GM21619 (cell line): Measurements from ENCODE around the gene FAM234A.
"Not testable (repeated sequence)": the region's sequence is repeated elsewhere in the genome, so short reads cannot be mapped to it uniquely, and the experiment has no call there.

Experiments used
- ATAC-seq: cut with Tn5 transposase; IDR thresholded peaks from one replicate; pipeline ENCODE4 v1.9.1; 2021; ENCODE audit not compliant: unreplicated experiment

The FAM234A gene

DNA sequence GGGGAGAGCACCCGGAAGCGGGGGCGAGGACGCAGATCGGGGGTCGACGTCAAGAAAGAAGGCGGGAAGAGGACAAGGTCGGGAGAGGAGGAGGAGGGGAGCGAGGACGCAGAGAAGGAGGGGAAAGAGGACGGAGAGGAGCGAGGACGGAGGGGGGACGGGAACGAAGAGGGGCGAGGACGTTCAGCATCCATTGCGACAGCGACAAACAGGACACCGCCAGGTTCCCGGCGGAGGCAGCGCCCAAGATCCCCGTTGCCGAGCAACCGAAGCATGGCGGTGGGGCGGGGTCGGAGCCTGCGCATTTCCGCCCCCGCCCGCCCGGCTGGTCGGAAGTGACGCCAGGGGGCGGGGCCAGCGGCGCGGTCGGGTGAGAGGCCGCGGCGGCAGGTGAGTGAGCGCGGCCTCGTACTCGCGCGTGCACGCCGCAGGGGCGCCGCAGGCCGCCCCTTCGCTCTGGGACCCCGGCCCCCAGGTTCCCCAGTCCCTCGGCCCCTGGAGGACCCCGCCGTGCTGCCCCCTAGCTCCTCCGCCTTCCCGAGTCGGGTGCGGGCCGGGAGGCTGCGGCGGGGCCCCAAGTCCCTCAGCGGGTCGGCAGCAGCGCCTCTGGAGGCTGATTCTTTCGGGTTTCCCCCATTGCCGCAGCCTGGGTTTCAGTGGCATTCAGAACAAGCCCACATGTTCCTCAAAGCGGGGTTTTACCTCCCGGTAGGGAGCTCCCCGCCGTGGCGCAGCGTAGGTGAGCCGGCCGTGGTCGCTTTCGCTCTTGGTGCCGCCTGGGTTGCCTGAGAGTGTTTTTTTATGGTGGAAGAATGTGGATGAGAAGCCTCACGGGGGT is at the start of gene FAM234A:
FAM234A (plus strand) TSS at position 354 of the 838 bp plus-strand sequence. CDS start 19,593 bp downstream, outside the sequence.
- ATAC-seq: peak; percentile 86

DNA sequence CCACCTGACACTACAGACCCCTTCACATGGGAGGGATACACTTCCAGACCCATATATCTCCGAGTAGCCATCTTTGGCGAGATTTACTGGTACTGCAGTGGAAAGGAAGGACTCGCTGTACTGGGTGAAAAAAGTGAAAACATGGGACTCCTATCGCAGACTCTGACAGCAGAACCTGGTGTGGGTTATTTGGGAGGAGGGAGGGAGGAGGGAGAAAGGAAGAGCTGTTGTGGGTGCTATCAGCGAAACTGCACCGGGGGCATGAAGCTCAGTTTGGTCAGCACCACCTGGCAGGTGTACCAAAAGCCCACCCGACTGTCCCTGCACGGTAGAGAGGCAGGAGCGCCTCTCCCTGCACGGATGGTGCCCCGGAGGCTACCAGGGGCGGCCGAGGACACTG is 49.4 kb upstream of the FAM234A start:
- ATAC-seq: no peak

GRCh38 chr16:185691-186090 is 48.9 kb upstream of the FAM234A start:
- no peak for ATAC-seq

DNA sequence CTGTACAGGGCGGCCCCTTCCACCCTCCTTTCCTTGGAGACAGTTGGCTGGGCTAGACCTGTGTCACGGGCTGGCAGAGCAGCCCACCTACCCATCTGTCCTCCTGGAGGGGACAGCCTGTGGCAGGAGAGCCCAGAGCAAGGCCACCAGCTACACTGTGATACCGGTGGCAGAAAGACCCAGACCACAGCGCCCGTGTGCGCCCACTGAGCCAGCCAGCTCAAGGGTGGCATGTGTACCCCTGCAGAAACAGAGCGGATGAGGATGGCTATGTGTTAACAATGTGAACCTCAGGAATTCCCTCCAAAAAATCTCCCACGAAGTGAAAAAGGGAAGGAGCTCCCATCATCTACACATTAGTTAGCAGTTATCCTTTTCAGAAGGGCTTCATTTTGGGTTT is 47.3 kb upstream of the FAM234A start:
- ATAC-seq: no peak

DNA sequence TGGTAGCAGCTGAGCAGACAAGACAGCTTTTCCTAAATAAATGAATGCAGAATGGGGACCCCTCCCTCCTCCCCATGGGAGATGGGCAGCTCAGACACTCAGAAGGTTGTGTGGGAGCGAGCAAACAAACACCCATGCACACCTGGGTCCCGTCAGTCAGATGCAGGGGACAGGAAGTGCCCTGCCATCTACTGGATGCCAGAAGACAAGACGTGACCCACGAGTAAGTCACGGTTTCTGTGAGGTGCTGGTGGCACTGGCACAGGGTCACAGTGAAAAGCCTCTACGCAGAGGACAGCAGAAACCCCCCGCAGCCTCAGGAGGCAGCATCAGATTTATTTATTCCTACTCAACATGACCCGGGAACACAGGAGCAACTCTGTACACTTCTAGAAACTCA is 45.9 kb upstream of the FAM234A start:
- no peak for ATAC-seq

DNA sequence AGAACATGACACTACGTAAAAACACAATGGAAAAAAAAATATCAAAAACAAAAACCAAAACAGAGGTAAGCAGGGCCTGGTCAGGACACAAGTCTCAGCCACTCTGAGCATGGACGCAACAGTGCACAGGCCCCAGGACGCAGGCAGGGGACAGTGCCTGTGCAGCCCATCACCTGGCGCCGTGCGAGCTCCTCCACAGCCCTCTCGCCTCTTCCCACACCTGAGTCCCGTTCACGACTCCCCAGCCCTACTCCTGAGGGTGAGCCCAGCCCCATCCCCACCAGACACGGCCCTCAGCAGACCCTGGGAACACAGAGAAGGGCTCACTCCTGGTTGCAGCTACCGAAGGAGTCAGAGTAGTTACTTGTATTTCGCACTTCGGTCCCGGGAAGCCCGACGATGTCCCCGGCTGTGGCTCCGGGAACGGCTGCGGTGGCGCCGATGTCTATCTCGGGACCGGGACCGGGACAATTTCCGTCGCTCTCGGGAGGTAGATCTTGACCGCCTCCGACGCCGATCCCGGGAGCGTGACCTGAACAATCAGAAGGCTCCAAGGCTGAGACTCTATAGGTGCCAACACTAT is 44.9 kb upstream of the FAM234A start:
- no peak for ATAC-seq

GRCh38 chr16:191831-192230 is 42.8 kb upstream of the FAM234A start:
- no peak for ATAC-seq

GRCh38 chr16:192686-193085 is 41.9 kb upstream of the FAM234A start:
- ATAC-seq: no peak

DNA sequence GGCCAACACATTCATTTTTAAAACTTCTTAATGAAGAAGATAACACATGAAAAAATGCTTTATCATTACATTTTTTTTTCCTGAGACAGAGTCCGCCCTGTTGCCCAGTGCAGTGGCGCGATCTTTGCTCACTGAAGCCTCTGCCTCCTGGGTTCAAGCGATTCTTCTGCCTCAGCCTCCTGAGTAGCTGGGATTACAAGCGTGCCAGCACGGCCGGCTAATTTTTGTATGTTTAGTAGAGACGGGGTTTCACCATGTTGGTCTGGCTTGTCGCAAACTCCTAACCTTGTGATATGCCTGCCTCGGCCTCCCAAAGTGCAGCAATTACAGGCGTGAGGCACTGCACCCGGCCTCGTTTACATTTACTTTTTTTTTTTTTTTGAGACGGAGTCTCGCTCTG is 41.2 kb upstream of the FAM234A start:
- no peak for ATAC-seq

DNA sequence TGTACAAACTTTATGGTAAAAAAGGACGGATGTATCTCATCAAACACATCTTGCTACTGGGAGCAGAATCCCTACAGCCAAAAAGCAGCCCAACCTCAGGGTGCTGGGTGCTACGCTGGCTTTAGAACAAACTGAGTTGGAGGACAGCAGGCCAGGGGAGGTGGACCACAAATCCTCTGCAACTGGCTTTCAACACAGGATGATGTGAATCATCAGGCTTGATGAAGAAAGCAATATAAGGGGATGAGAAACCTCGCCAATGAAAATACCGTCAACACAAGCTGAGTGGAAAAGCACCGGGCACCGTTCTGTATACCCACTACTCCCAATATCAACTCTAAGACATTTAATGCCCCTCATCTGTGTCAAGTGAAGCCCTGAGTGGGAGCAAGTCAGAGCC is 40.1 kb upstream of the FAM234A start:
- ATAC-seq: no peak

DNA sequence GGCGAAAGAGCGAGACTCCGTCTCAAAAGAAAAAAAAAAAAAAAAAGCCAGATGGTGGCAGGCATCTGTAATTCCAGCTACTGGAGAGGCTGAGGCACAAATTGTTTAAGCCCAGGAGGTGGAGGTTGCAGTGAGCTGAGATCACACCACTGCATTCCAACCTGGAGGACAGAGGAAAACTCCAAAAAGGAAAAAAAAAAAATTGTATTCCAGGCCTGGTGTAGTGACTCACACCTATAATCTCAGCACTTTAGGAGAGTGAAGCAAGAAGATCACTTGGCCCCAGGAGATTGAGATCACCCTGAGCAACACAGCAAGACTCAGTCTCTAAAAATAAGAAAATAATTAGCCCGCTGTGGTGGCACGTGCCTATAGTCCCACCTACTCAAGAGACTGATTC is 34.2 kb upstream of the FAM234A start:
- no peak for ATAC-seq

DNA sequence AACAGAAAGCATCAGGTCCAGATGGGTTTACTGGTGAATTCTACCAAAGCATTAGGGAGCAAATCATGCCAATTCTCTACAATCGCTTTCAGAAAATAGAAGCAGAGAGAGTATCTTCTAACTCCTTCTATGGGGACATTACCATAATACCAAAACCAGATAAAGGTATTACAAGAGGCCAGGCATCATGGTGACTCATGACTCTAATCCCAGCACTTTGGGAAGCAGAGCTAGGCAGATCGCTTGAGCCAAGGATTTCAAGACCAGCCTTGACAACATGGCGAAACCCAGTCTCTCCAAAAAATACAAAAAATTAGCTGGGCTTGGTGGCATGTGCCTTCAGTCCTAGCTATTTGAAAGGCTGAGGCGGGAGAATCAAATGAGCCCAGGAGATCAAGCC is 31.4 kb upstream of the FAM234A start:
- ATAC-seq: no peak

- ATAC-seq: not testable (repeated sequence)
Observed at GRCh38 chr16:204046-204445, 30.6 kb upstream of the FAM234A start.

DNA sequence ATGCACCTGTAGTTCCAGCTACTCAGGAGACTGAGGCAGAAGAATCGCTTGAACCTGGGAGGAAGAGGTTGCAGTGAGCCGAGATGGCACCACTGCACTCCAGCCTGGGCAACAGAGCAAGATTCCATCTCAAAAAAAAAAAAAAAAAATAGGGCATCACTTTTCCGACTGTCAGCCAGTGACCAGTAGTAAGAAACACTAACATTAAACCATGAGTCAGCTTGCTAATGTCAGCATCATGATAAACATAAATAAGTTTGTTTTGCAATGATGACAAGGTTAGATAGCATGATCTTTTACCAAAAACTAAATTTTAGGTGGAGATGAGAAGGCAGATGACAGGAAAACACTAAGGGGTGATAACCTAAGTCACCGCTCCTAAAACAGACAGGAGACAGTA is 25.3 kb upstream of the FAM234A start:
- ATAC-seq: not testable (repeated sequence)

GRCh38 chr16:211631-212180 is 22.9 kb upstream of the FAM234A start:
- ATAC-seq: not testable (repeated sequence)

GRCh38 chr16:212999-213398 is 21.6 kb upstream of the FAM234A start:
- ATAC-seq: no peak

DNA sequence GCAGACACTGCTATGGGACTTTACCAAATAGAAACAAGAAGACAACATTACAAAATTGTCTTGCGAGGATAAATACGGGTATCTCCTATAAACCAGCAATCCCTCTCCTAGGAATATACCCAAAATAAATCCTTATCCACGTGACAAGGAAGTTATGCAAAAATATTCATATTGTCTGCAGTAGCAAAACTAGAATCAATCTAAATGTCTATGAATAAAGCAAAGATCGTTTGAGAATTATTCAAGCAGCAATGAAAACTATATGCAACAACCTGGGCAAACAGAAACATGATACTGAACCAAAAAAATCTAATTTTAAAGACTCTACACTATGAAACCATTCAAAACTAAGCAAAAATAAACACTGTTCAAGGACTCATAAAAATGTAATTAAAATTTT is 14.6 kb upstream of the FAM234A start:
- ATAC-seq: no peak

DNA sequence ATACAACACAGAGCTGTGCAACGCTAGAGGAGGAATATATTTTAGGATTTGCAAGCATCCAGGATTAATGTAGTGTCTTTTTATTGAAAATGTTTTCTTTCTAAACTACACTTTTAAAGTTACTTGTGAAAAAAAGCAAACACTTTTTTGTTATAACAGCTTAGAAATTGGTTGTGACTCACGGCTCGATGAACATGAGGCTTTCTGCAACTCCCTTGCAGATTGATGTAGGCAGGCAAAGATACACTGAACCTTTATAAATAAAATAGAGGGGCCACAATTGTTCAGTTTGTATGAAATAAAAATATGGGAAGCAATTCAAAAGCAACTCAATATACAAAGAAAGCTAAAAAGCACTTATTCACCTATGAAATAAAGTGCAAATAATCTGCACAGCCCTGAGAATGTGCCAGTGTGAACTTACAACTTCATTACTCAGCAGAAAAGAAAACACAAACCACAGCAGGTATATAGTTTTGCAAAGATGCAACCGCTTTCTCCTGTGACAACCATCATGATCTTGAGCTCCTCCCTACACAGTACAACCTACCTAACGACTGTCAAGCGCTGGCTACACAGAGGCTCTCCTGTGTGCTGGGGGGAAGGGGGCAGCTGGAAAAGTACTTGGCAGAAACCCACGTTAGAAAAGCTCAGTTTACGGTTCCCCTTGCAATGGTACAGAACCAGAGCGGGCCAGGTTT is 6.3 kb upstream of the FAM234A start:
- no peak for ATAC-seq

GRCh38 chr16:228852-229730 is 5.5 kb upstream of the FAM234A start, which contains the start of gene LUC7L:
Gene LUC7L, minus strand, starts transcription at chr16:229449. Its CDS starts 110 bp downstream, at chr16:229339.
- peak; percentile 75 for ATAC-seq

DNA sequence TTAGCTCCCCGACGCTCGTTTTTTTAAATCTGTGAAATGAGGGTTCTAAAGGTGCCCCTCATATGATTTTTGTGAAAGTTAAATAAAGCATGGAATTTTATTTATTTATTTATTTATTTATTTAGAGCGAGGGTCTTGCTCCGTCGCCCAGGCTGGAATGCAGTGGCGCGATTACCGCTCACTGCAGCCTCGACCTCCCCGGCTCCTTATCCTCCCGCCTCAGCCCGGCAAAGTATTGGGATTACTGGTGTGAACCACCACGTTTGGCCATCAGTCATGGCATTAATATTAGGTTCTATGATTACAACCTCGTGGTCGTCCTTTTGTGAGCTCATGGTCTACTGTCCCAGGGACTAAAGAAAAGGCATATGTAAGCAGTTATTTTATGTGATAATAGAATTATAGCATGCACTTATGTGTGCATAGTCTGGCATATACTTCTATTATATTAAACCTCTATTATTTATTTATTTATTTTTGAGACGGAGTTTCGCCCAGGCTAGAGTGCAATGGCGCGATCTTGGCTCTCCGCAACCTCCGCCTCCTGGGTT is 4.8 kb upstream of the FAM234A start:
- ATAC-seq: no peak
